ENCODE results near the gene CCDC80.

CCDC80 gene

DNA sequence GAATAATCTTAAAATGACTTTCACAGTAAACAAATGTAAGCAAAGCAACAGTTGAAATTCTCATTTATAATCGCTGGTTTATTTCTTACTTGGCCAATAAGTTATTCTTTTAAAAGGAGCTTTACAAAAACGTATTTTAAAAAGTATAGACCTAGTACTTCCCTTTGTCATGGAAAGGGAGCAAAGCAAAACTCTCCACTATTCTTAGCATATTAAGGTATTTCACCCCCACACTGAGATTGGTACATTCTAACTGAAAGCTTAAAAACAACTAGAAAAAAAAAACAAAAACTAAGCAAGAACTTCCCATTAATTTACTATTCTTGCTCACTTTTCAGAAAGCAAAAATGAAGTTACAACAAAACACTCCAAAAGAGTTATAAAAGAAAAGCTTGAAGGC is 80.6 kb downstream of the CCDC80 start:
- H3K36me3 ChIP-seq (ENCODE audit: control insufficient read depth in 5 of 5, insufficient read depth in 5 of 5, low read length in 5 of 5) = peaks cover 0 to 3% (median 0%) of the 10 kb centered on the region in 5 donors
- H3K9me3 ChIP-seq (ENCODE audit: control insufficient read depth in 5 of 5, low read length in 5 of 5) = no peaks in the 10 kb centered on the region
- peaks cover 13 to 42% (median 30%) of the 10 kb centered on the region in 5 donors for H3K4me1 ChIP-seq (ENCODE audit: control insufficient read depth in 5 of 5, insufficient read depth in 5 of 5, low read length in 5 of 5)
- peak overlapping the region in 4 of 5 donors; percentile 83 to 96 (median 94) for H3K9ac ChIP-seq (ENCODE audit: low read length in 5 of 5)
- H3K4me3 ChIP-seq (ENCODE audit: low read depth in 1 of 5, low read length in 5 of 5) = peak overlapping the region; percentile 88 to 100 (median 93)
- peak overlapping the region; percentile 97 for H3K27ac ChIP-seq (ENCODE audit: low read depth, low read length)
- H3K27me3 ChIP-seq (ENCODE audit: control insufficient read depth in 5 of 5, insufficient read depth in 4 of 5, low read length in 5 of 5) = no peaks in the 10 kb centered on the region

DNA sequence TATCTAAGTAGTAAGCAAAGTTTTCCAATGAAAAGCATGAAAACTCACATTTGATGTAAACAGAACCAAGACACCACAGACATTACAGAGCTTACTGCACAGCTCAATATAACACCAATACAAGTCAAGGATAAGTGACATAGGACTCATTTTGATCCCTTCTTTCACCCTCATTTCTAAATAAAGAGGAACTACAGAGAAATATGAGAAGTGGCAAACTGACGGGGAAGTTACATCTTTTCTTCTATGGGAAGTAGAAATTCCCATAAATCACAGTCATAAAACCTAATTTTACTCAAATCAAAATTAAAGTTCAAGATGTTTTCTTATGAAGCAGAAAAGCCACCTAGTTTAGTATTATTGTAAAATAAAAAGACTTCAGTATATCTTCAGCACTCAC is 83.0 kb downstream of the CCDC80 start:
- no peaks in the 10 kb centered on the region for H3K9me3 ChIP-seq (ENCODE audit: control insufficient read depth in 5 of 5, low read length in 5 of 5)
- no peak overlapping the region for H3K9ac ChIP-seq (ENCODE audit: low read length in 5 of 5)
- H3K4me1 ChIP-seq (ENCODE audit: control insufficient read depth in 5 of 5, insufficient read depth in 5 of 5, low read length in 5 of 5) = peaks cover 13 to 43% (median 27%) of the 10 kb centered on the region in 5 donors
- H3K27ac ChIP-seq (ENCODE audit: low read depth, low read length) = no peak overlapping the region
- H3K36me3 ChIP-seq (ENCODE audit: control insufficient read depth in 5 of 5, insufficient read depth in 5 of 5, low read length in 5 of 5) = no peaks in the 10 kb centered on the region
- no peaks in the 10 kb centered on the region for H3K27me3 ChIP-seq (ENCODE audit: control insufficient read depth in 5 of 5, insufficient read depth in 4 of 5, low read length in 5 of 5)
- no peak overlapping the region for H3K4me3 ChIP-seq (ENCODE audit: low read depth in 1 of 5, low read length in 5 of 5)

DNA sequence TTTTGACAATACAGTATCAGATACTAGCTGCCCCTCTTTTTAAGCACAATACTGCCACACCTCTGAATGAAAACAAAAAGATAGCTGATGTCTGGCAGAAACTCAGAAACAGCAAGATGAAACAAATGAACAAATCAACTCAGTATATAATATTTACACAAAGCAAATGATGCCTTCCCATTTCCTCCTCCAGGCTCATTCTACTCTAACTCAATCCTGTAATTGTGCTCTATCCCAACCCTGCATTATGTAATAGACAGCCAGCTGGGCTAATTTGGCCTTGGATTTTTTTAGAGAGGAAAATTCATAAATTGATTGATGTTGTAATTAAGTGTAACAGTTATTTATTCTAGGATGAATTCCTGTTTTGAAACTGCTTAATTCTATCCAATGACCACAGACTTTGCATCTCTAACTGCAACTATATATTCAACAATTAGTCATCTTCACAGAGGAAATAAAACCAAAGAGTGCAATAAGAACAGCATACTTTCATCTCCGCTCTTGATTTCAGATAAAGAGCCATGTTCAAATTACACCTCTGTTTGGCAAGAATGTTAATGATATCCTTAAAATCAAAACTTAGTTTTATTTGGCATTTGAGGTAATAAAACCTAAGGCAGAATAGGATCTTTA is 85.3 kb downstream of the CCDC80 start:
- Histone ChIP-seq H3K4me3 (ENCODE audit: low read depth in 1 of 5, low read length in 5 of 5) (no peak overlapping the region), H3K27ac (ENCODE audit: low read depth, low read length) (no peak overlapping the region), H3K9ac (ENCODE audit: low read length in 5 of 5) (no peak overlapping the region), H3K4me1 (ENCODE audit: control insufficient read depth in 5 of 5, insufficient read depth in 5 of 5, low read length in 5 of 5) (peaks cover 7 to 35% (median 26%) of the 10 kb centered on the region in 5 donors), H3K9me3 (ENCODE audit: control insufficient read depth in 5 of 5, low read length in 5 of 5) (no peaks in the 10 kb centered on the region), H3K27me3 (ENCODE audit: control insufficient read depth in 5 of 5, insufficient read depth in 4 of 5, low read length in 5 of 5) (no peaks in the 10 kb centered on the region), H3K36me3 (ENCODE audit: control insufficient read depth in 5 of 5, insufficient read depth in 5 of 5, low read length in 5 of 5) (no peaks in the 10 kb centered on the region)

DNA sequence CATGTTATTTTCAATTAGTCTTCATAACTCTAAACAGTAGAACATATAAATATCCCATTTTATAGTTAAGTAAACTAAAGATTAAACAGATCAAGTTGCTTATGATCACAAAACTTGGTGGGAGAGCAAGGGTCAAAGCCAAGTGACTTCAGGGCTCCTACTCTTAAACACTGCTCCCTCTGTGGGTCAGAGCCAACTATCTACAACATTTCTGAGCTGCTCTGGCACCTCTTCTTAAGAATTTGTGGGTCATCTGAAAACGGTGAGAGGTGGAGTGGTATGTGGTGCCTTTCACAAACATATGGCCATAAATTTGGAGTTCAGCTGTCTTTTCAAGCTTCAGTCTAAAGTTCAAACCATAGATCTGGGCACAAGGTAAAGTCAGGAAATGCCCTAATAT is 90.1 kb downstream of the CCDC80 start:
- H3K9me3 ChIP-seq (ENCODE audit: control insufficient read depth in 5 of 5, low read length in 5 of 5) = no peaks in the 10 kb centered on the region
- no peak overlapping the region for H3K27ac ChIP-seq (ENCODE audit: low read depth, low read length)
- no peak overlapping the region for H3K4me3 ChIP-seq (ENCODE audit: low read depth in 1 of 5, low read length in 5 of 5)
- peaks cover 0 to 20% (median 13%) of the 10 kb centered on the region in 5 donors for H3K4me1 ChIP-seq (ENCODE audit: control insufficient read depth in 5 of 5, insufficient read depth in 5 of 5, low read length in 5 of 5)
- peaks cover 16 to 29% (median 22%) of the 10 kb centered on the region in 5 donors for H3K36me3 ChIP-seq (ENCODE audit: control insufficient read depth in 5 of 5, insufficient read depth in 5 of 5, low read length in 5 of 5)
- no peak overlapping the region for H3K9ac ChIP-seq (ENCODE audit: low read length in 5 of 5)
- no peaks in the 10 kb centered on the region for H3K27me3 ChIP-seq (ENCODE audit: control insufficient read depth in 5 of 5, insufficient read depth in 4 of 5, low read length in 5 of 5)

All from subcutaneous abdominal adipose tissue (tissue), 5 donors.